Hepatocyte (in vitro differentiated cells): ENCODE measurements around the gene ADAM12.

Experiments used
- CTCF ChIP-seq: fragments of 200-600 bp; sonication (generic); IDR thresholded peaks from 2 replicates; pipeline ENCODE4 v1.5.1; 2016; ENCODE audit warnings: antibody characterized with exemption, mild to moderate bottlenecking; ENCODE audit not compliant: poor library complexity
- EZH2 ChIP-seq: fragments of 200-600 bp; sonication (generic); IDR thresholded peaks from 2 replicates; pipeline ENCODE4 v1.6.1; 2016; ENCODE audit warnings: antibody characterized with exemption, mild to moderate bottlenecking, borderline replicate concordance

GRCh38 chr10:126205486-126206205 lies 182.6 kb downstream of the ADAM12 start:
- no peak for TF ChIP-seq CTCF
- TF ChIP-seq EZH2, result no peak
